ENCODE measurements around the gene BRD4.

The BRD4 gene

DNA sequence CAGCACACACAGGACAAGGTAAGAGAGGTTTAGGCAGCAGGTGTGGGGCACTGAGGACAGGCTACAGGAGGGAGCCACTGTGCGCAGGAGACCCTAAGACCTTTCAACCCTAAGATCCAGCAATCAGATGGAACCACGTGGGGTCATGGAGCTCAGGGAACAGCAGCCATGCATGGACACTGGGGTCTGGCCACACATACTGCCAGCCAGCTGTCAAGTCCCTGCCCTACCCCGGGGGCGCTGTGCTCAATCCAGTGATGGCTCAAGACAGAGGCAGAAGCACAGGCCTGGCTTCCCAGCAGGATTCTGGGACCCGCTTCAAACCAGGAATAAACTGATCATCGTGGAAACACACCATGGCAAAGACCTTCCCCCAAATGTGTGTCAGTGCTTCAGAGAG is 74.6 kb downstream of the BRD4 start:
- H3K27ac ChIP-seq (replicated peaks; ENCODE audit: low read length) = no peak overlapping the region
- no peak overlapping the region for H2AK5ac ChIP-seq (ENCODE audit: low read depth, low read length)
- H4K8ac ChIP-seq (ENCODE audit: low read depth, low read length) = no peak overlapping the region
- H2BK5ac ChIP-seq (ENCODE audit: low read length) = no peak overlapping the region
- no peak overlapping the region for H3K18ac ChIP-seq (ENCODE audit: low read length)
- peaks cover 5% of the 10 kb centered on the region for H3K79me1 ChIP-seq (ENCODE audit: low read depth, low read length)
- H2BK15ac ChIP-seq (ENCODE audit: low read length) = no peak overlapping the region
- H3K14ac ChIP-seq (ENCODE audit: low read length) = no peak overlapping the region
- H3K4ac ChIP-seq (ENCODE audit: low read length) = no peak overlapping the region
- no peak overlapping the region for H4K91ac ChIP-seq (ENCODE audit: low read depth, low read length, poor library complexity)
- DNase-seq (ENCODE audit: low spot score) = no peak
- H3K23ac ChIP-seq (ENCODE audit: low read depth, low read length, poor library complexity) = peak overlapping the region; percentile 23
- H3K27me3 ChIP-seq (ENCODE audit: control insufficient read depth in 3 of 3, insufficient read depth in 3 of 3, low read depth in 1 of 3, low read length in 3 of 3) = no peaks in the 10 kb centered on the region
- no peak overlapping the region for H2BK12ac ChIP-seq (ENCODE audit: low read length)
- no peaks in the 10 kb centered on the region for H3K4me1 ChIP-seq (ENCODE audit: control insufficient read depth in 2 of 2, insufficient read depth in 1 of 2, low read depth in 1 of 2, low read length in 2 of 2)
- WGBS, 2 donors (ENCODE audit: extremely low coverage in 2 of 2, insufficient read length in 2 of 2, insufficient replicate concordance in 1 of 2) = no CpG with 5 or more reads among the region's 6 CpGs
- H3K9ac ChIP-seq (ENCODE audit: low read depth, low read length, poor library complexity) = no peak overlapping the region
- H3K4me3 ChIP-seq (ENCODE audit: low read length in 2 of 2) = no peak overlapping the region
- H3K9me3 ChIP-seq (replicated peaks in 1 of 2; ENCODE audit: control insufficient read depth in 2 of 2, insufficient read depth in 1 of 2, low read depth in 1 of 2, low read length in 2 of 2) = no peaks in the 10 kb centered on the region
- no peak overlapping the region for H3K4me2 ChIP-seq (ENCODE audit: insufficient read depth, low read length, poor library complexity, severe bottlenecking)
- peaks cover 88 to 99% of the 10 kb centered on the region in 2 donors for H3K36me3 ChIP-seq (replicated peaks in 1 of 2; ENCODE audit: control insufficient read depth in 2 of 2, insufficient read depth in 2 of 2, low read length in 2 of 2)
- H2AFZ ChIP-seq (ENCODE audit: low read length) = no peak overlapping the region
- H2BK120ac ChIP-seq (ENCODE audit: low read depth, low read length) = no peak overlapping the region

DNA sequence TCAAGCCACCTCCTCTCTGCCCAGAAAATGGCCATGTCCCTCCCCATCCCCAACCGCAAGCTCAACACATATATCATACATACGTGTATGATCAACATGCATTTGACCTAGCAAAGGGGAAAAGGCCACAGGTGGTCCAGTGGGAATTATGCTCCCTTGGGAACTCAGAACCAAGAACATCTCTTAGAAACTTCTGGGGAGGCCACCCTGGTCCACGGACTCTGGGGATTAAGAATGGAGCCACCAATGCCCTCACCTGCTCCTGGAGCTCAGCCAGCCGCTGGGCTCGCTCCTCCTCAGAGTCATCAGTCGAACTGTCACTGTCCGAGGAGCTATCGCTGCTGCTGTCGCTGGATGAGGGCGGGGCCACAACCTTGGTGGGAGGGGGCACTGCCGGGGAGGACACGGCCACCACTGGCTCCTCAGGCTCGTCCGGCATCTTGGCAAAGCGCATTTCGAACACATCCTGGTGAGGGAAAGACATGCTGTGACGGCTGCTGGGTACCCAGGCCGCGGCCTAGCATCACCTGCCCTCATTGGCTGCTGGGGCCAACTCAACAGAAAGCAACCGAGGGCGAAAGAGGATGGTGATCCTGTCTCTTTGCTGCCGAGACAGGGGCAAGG is 75.5 kb downstream of the BRD4 start:
- Histone ChIP-seq H3K4me3 (ENCODE audit: low read length in 2 of 2) (no peak overlapping the region), H3K4me2 (ENCODE audit: insufficient read depth, low read length, poor library complexity, severe bottlenecking) (no peak overlapping the region), H3K27ac (replicated peaks; ENCODE audit: low read length) (no peak overlapping the region), H2AK5ac (ENCODE audit: low read depth, low read length) (no peak overlapping the region), H3K9ac (ENCODE audit: low read depth, low read length, poor library complexity) (no peak overlapping the region), H3K27me3 (ENCODE audit: control insufficient read depth in 3 of 3, insufficient read depth in 3 of 3, low read depth in 1 of 3, low read length in 3 of 3) (no peaks in the 10 kb centered on the region), H3K4ac (ENCODE audit: low read length) (no peak overlapping the region), H3K18ac (ENCODE audit: low read length) (no peak overlapping the region), H4K8ac (ENCODE audit: low read depth, low read length) (no peak overlapping the region), H3K23ac (ENCODE audit: low read depth, low read length, poor library complexity) (no peak overlapping the region), H2BK5ac (ENCODE audit: low read length) (no peak overlapping the region), H3K14ac (ENCODE audit: low read length) (no peak overlapping the region), H2BK12ac (ENCODE audit: low read length) (no peak overlapping the region), H3K36me3 (replicated peaks in 1 of 2; ENCODE audit: control insufficient read depth in 2 of 2, insufficient read depth in 2 of 2, low read length in 2 of 2) (peaks cover 87 to 99% of the 10 kb centered on the region in 2 donors), H3K79me1 (ENCODE audit: low read depth, low read length) (peaks cover 5% of the 10 kb centered on the region), H3K9me3 (replicated peaks in 1 of 2; ENCODE audit: control insufficient read depth in 2 of 2, insufficient read depth in 1 of 2, low read depth in 1 of 2, low read length in 2 of 2) (no peaks in the 10 kb centered on the region), H4K91ac (ENCODE audit: low read depth, low read length, poor library complexity) (no peak overlapping the region), H3K4me1 (ENCODE audit: control insufficient read depth in 2 of 2, insufficient read depth in 1 of 2, low read depth in 1 of 2, low read length in 2 of 2) (peaks cover 0 to 9% of the 10 kb centered on the region in 2 donors), H2BK120ac (ENCODE audit: low read depth, low read length) (no peak overlapping the region), H2BK15ac (ENCODE audit: low read length) (no peak overlapping the region), H2AFZ (ENCODE audit: low read length) (no peak overlapping the region)
- DNase-seq (ENCODE audit: low spot score) = no peak
- WGBS, 2 donors (ENCODE audit: extremely low coverage in 2 of 2, insufficient read length in 2 of 2, insufficient replicate concordance in 1 of 2) = no CpG with 5 or more reads among the region's 22 CpGs

DNA sequence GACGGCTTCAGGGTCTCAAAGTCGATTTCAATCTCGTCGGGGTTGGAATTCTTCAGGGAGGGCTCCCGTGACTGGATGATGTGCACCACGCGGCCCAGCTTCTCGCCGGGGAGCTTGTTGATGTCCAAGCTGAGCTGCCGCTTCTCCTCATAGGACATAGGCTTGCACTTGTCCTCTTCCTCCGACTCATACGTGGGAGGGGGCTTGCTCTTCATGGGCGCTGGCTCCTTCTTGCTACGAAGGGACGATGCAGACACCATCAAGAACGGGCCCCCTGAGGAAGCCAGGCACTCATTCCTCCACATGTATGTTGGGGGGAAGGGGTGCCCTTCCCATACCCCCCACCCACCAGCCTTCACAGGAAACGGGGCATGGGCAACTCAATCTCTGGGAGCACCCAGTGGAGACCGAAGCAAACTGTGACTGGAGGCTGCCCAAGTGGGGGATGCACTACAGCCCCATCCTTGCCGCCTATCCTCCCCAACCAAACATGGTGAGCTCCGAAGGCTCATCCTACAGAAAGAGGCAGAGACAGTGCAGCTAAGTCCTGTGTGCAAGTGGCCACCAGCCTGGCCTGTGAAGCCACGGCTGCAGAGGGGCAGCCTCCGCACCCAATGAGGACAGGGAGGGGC is 76.9 kb downstream of the BRD4 start:
- H2BK12ac ChIP-seq (ENCODE audit: low read length) = no peak overlapping the region
- no peak overlapping the region for H2BK120ac ChIP-seq (ENCODE audit: low read depth, low read length)
- no peak overlapping the region for H2AK5ac ChIP-seq (ENCODE audit: low read depth, low read length)
- H3K79me1 ChIP-seq (ENCODE audit: low read depth, low read length) = peaks cover 15% of the 10 kb centered on the region
- peaks cover 0 to 18% of the 10 kb centered on the region in 2 donors for H3K4me1 ChIP-seq (ENCODE audit: control insufficient read depth in 2 of 2, insufficient read depth in 1 of 2, low read depth in 1 of 2, low read length in 2 of 2)
- H4K91ac ChIP-seq (ENCODE audit: low read depth, low read length, poor library complexity) = no peak overlapping the region
- peak overlapping the region; percentile 26 for H3K9ac ChIP-seq (ENCODE audit: low read depth, low read length, poor library complexity)
- H3K4ac ChIP-seq (ENCODE audit: low read length) = no peak overlapping the region
- H2BK15ac ChIP-seq (ENCODE audit: low read length) = no peak overlapping the region
- no peak overlapping the region for H3K4me3 ChIP-seq (ENCODE audit: low read length in 2 of 2)
- H3K27ac ChIP-seq (replicated peaks; ENCODE audit: low read length) = no peak overlapping the region
- no peak overlapping the region for H3K4me2 ChIP-seq (ENCODE audit: insufficient read depth, low read length, poor library complexity, severe bottlenecking)
- no peaks in the 10 kb centered on the region for H3K27me3 ChIP-seq (ENCODE audit: control insufficient read depth in 3 of 3, insufficient read depth in 3 of 3, low read depth in 1 of 3, low read length in 3 of 3)
- H3K14ac ChIP-seq (ENCODE audit: low read length) = no peak overlapping the region
- no peak overlapping the region for H4K8ac ChIP-seq (ENCODE audit: low read depth, low read length)
- no peak overlapping the region for H2AFZ ChIP-seq (ENCODE audit: low read length)
- DNase-seq (ENCODE audit: low spot score) = no peak
- H3K18ac ChIP-seq (ENCODE audit: low read length) = no peak overlapping the region
- H3K23ac ChIP-seq (ENCODE audit: low read depth, low read length, poor library complexity) = no peak overlapping the region
- peak overlapping the region; percentile 10 for H2BK5ac ChIP-seq (ENCODE audit: low read length)
- H3K9me3 ChIP-seq (replicated peaks in 1 of 2; ENCODE audit: control insufficient read depth in 2 of 2, insufficient read depth in 1 of 2, low read depth in 1 of 2, low read length in 2 of 2) = no peaks in the 10 kb centered on the region
- peaks cover 84 to 98% of the 10 kb centered on the region in 2 donors for H3K36me3 ChIP-seq (replicated peaks in 1 of 2; ENCODE audit: control insufficient read depth in 2 of 2, insufficient read depth in 2 of 2, low read length in 2 of 2)
- no CpG with 5 or more reads among the region's 22 CpGs for WGBS, 2 donors (ENCODE audit: extremely low coverage in 2 of 2, insufficient read length in 2 of 2, insufficient replicate concordance in 1 of 2)

DNA sequence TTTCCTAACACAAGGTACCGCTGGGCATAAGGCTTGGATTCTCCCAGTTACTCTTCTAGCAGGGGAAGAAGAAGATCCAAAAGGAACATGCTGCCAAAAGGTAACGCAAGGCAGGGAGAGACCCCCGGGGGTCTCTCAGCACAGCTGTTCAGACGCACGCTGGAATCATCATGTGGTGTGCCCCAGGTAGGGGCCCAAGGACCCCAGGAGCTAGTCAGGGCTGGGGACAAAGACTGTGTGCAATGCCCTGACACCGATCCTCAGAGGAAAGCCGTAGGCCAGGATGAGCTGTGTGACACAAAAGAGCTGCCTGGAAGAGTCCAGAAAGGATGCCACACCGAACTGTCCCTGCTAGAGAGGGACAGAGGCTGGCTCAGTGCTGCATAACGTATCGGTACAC is 77.8 kb downstream of the BRD4 start:
- no peak overlapping the region for H3K4me2 ChIP-seq (ENCODE audit: insufficient read depth, low read length, poor library complexity, severe bottlenecking)
- H3K4me1 ChIP-seq (ENCODE audit: control insufficient read depth in 2 of 2, insufficient read depth in 1 of 2, low read depth in 1 of 2, low read length in 2 of 2) = peaks cover 0 to 23% of the 10 kb centered on the region in 2 donors
- H4K8ac ChIP-seq (ENCODE audit: low read depth, low read length) = no peak overlapping the region
- no peak for DNase-seq (ENCODE audit: low spot score)
- no peaks in the 10 kb centered on the region for H3K9me3 ChIP-seq (replicated peaks in 1 of 2; ENCODE audit: control insufficient read depth in 2 of 2, insufficient read depth in 1 of 2, low read depth in 1 of 2, low read length in 2 of 2)
- peaks cover 13% of the 10 kb centered on the region for H3K79me1 ChIP-seq (ENCODE audit: low read depth, low read length)
- H3K4me3 ChIP-seq (ENCODE audit: low read length in 2 of 2) = no peak overlapping the region
- peaks cover 75 to 98% of the 10 kb centered on the region in 2 donors for H3K36me3 ChIP-seq (replicated peaks in 1 of 2; ENCODE audit: control insufficient read depth in 2 of 2, insufficient read depth in 2 of 2, low read length in 2 of 2)
- no CpG with 5 or more reads among the region's 10 CpGs for WGBS, 2 donors (ENCODE audit: extremely low coverage in 2 of 2, insufficient read length in 2 of 2, insufficient replicate concordance in 1 of 2)
- no peak overlapping the region for H2BK5ac ChIP-seq (ENCODE audit: low read length)
- H2BK120ac ChIP-seq (ENCODE audit: low read depth, low read length) = no peak overlapping the region
- no peak overlapping the region for H2BK12ac ChIP-seq (ENCODE audit: low read length)
- no peak overlapping the region for H3K27ac ChIP-seq (replicated peaks; ENCODE audit: low read length)
- H3K23ac ChIP-seq (ENCODE audit: low read depth, low read length, poor library complexity) = no peak overlapping the region
- H3K27me3 ChIP-seq (ENCODE audit: control insufficient read depth in 3 of 3, insufficient read depth in 3 of 3, low read depth in 1 of 3, low read length in 3 of 3) = no peaks in the 10 kb centered on the region
- H3K9ac ChIP-seq (ENCODE audit: low read depth, low read length, poor library complexity) = no peak overlapping the region
- no peak overlapping the region for H3K14ac ChIP-seq (ENCODE audit: low read length)
- H2BK15ac ChIP-seq (ENCODE audit: low read length) = no peak overlapping the region
- no peak overlapping the region for H3K18ac ChIP-seq (ENCODE audit: low read length)
- no peak overlapping the region for H2AK5ac ChIP-seq (ENCODE audit: low read depth, low read length)
- no peak overlapping the region for H3K4ac ChIP-seq (ENCODE audit: low read length)
- H2AFZ ChIP-seq (ENCODE audit: low read length) = no peak overlapping the region
- no peak overlapping the region for H4K91ac ChIP-seq (ENCODE audit: low read depth, low read length, poor library complexity)
